ENCODE data around the gene VDR.

- TF ChIP-seq EZH2 (IDR thresholded peaks at IDR 0.05) = no peak
- TF ChIP-seq CTCF (IDR thresholded peaks at IDR 0.05) = no peak
- no peak for TF ChIP-seq EZH2phosphoT487 (IDR thresholded peaks at IDR 0.05)
Observed at GRCh38 chr12:47822863-47823262, 81.9 kb downstream of the VDR start.
